Sigmoid colon (tissue), 7 donors: ENCODE measurements around the gene MGAT1. TPM values are rescaled to one million over a fixed set of nuclear protein-coding genes. Genes with fewer than 3 reads are reported as not detected.
A peak's percentile ranks its signal among the peaks of the same experiment; 100 is the strongest.

Experiments
- DNase-seq: peaks from one replicate; pipeline ENCODE4 v3.0.0-alpha.2; 2019
- H3K27ac ChIP-seq, 4 donors: fragments of 200-600 bp; sonication (generic); one replicate each; pipeline ENCODE4 v1.5.1; 2016 to 2019; ENCODE audit warnings: mild to moderate bottlenecking in 1 of 4
- H3K27me3 ChIP-seq, 3 donors: fragments of 200-600 bp; sonication (generic); one replicate each; pipeline ENCODE4 v1.5.1; 2019; ENCODE audit warnings: mild to moderate bottlenecking in 1 of 3
- H3K36me3 ChIP-seq, 4 donors: fragments of 200-600 bp; sonication (generic); one replicate each; pipeline ENCODE4 v1.5.1; 2016 to 2019
- H3K4me1 ChIP-seq, 4 donors: fragments of 200-600 bp; sonication (generic); one replicate each; pipeline ENCODE4 v1.5.1; 2017 to 2019
- H3K4me3 ChIP-seq, 4 donors: fragments of 200-600 bp; sonication (generic); one replicate each; pipeline ENCODE4 v1.5.1; 2017 to 2019; ENCODE audit warnings: mild to moderate bottlenecking in 2 of 4, moderate library complexity in 1 of 4
- H3K9me3 ChIP-seq, 4 donors: fragments of 200-600 bp in 3 of 4; sonication (generic) in 3 of 4; one replicate each; pipeline versions ENCODE4 v1.5.1 to v1.6.1; 2013 to 2019
- EP300 ChIP-seq, 4 donors: sonication (generic); formaldehyde crosslinking; IDR thresholded peaks; one replicate each; pipeline ENCODE4 v1.6.1; 2017; ENCODE audit warnings: antibody characterized with exemption in 4 of 4
- POLR2A ChIP-seq, 2 donors: fragments of 450-650 bp; IDR thresholded peaks; one replicate each; pipeline ENCODE4 v1.6.1; 2016; ENCODE audit warnings: antibody characterized with exemption in 2 of 2, mild to moderate bottlenecking in 2 of 2, moderate library complexity in 2 of 2
- POLR2AphosphoS5 ChIP-seq, 4 donors: sonication (generic); formaldehyde crosslinking; IDR thresholded peaks; one replicate each; pipeline ENCODE4 v1.6.1; 2017; ENCODE audit warnings: antibody characterized with exemption in 4 of 4
- WGBS, 2 donors: extraction: QIAGEN DNeasy Blood & Tissue Kit; methylation state at CpG; one replicate each; pipeline ENCODE4 v1.1.7; 2013; 5-methylcytosine and 5-hydroxymethylcytosine counted together
- intact Hi-C: fragments of 100-400 bp; cut with DNase I; formaldehyde crosslinking; loops from one replicate; pipeline ENCODE4 v1.15.1; 2023
- polyA plus RNA-seq, 3 donors: library from polyadenylated mRNA; stranded (reverse); fragments of 200-250 nt; gene quantifications; one replicate each; pipeline ENCODE4 v1.2.3, GENCODE V29; 2013
- total RNA-seq, 4 donors: library from RNA; depleted of rRNA; stranded (reverse); fragments of >200 nt; gene quantifications; one replicate each; pipeline ENCODE4 v1.1.0, GENCODE V29; 2016
- TF ChIP-seq, protein P1 (sequence below), 4 experiments: fragments of 450-650 bp in 3 of 4; fragments of 200-600 bp in 1 of 4; IDR thresholded peaks; one replicate each; pipeline ENCODE4 v1.5.1; 2016 to 2019; ENCODE audit warnings: antibody characterized with exemption in 4 of 4, mild to moderate bottlenecking in 3 of 4, moderate library complexity in 2 of 4
- donor health status: healthy with polysubstance abuse.
- donor health status: Bipolar disorder and iron deficiency.
- donor health status: healthy.

MGAT1 gene
- total and polyA plus RNA-seq, 7 donors = 41.4 to 149 (median 105) TPM

DNA sequence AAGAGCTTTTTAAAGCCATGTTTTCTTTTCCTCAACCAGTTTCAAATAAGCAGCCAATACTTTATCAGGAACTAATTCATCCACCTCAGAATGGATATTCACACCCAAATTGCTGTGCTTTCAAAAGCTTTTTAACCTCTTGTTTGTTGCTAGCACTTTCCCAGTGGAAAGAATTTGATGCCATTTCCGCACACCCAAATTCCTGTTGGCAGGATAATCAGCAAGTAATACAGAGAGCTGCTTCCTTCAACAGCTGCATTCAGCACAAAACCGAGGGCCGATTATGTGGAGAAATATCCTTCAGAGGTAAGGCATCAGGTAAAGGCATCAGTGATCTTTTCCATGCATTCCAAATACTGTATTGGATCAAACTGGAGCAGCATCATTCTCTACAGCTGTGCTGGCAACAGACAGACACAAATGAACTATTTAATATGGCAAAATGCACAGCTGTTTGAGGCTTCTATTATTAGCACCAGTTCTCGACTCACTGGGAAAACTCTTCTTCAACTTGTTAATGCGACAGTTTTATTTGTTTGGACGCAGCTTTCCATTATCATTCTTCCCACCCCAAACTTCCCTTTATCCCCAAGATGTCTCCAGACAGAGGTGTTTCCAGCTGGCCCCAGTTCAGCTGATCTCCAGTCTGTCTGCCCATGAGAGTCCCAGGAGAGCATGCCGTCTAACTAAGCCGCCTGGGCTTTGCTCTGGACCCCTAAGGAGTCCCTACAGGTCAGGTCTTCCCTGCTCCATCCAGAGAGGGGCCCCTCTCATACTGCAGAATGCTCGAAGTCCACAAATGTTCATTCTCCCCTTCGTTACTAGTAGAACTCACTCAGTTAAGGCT lies 22.2 kb upstream of the MGAT1 start:
- TF ChIP-seq POLR2AphosphoS5 (IDR thresholded peaks at IDR 0.05) (no peak), EP300 (IDR thresholded peaks at IDR 0.05) (no peak), POLR2A (IDR thresholded peaks at IDR 0.05) (no peak)
- TF ChIP-seq, protein P1, sequence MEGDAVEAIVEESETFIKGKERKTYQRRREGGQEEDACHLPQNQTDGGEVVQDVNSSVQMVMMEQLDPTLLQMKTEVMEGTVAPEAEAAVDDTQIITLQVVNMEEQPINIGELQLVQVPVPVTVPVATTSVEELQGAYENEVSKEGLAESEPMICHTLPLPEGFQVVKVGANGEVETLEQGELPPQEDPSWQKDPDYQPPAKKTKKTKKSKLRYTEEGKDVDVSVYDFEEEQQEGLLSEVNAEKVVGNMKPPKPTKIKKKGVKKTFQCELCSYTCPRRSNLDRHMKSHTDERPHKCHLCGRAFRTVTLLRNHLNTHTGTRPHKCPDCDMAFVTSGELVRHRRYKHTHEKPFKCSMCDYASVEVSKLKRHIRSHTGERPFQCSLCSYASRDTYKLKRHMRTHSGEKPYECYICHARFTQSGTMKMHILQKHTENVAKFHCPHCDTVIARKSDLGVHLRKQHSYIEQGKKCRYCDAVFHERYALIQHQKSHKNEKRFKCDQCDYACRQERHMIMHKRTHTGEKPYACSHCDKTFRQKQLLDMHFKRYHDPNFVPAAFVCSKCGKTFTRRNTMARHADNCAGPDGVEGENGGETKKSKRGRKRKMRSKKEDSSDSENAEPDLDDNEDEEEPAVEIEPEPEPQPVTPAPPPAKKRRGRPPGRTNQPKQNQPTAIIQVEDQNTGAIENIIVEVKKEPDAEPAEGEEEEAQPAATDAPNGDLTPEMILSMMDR (IDR thresholded peaks at IDR 0.05) = no peak
- no peak overlapping the region for H3K4me3 ChIP-seq
- peak overlapping the region; percentile 25 to 63 (median 46) for H3K27ac ChIP-seq
- peaks cover 0 to 3% (median 0%) of the 10 kb centered on the region in 4 donors for H3K36me3 ChIP-seq
- WGBS, 2 donors = 72 to 84% methylated on average over 10 of the region's 10 CpGs
- peak; percentile 71 for DNase-seq
- H3K9me3 ChIP-seq = no peaks in the 10 kb centered on the region
- peaks cover 0 to 25% (median 17%) of the 10 kb centered on the region in 4 donors for H3K4me1 ChIP-seq
- intact Hi-C loops = no loop called here
- peaks cover 0 to 7% (median 0%) of the 10 kb centered on the region in 3 donors for H3K27me3 ChIP-seq

GRCh38 chr5:180823940-180824629 lies 21.5 kb upstream of the MGAT1 start:
- Histone ChIP-seq H3K4me3 (no peak overlapping the region), H3K36me3 (no peaks in the 10 kb centered on the region), H3K9me3 (no peaks in the 10 kb centered on the region), H3K27ac (peak overlapping the region in 3 of 4 donors; percentile 25 to 63 (median 54)), H3K27me3 (peaks cover 0 to 7% (median 0%) of the 10 kb centered on the region in 3 donors), H3K4me1 (peaks cover 0 to 23% (median 10%) of the 10 kb centered on the region in 4 donors)
- WGBS, 2 donors = 68 to 69% methylated on average over 6 of the region's 6 CpGs
- DNase-seq = no peak
- peak in 1 of 4 donors; percentile 26 for TF ChIP-seq POLR2AphosphoS5 (IDR thresholded peaks at IDR 0.05)
- TF ChIP-seq, protein P1 (IDR thresholded peaks at IDR 0.05) = no peak
- intact Hi-C loops = no loop called here

DNA sequence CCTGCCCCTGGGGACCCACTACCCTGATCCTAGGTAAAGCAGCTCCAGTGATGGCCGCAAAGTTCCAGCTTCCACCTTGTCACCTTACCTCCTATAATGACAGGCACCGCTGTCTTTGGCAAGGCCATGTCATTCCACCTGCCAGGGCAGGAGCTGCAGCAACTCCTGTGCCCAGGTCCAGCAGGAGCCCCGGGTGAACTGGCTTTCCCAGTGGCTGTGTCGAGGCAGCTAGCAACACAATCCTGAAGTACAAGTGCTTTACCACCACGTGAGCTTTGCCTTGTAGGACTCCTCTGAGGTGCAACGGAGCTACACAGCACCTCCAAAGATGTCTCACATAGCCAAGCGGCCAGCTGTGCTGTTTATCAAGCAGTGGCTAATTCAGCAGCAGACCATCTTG lies 20.7 kb upstream of the MGAT1 start:
- DNase-seq = no peak
- intact Hi-C loops = no loop called here
- Histone ChIP-seq H3K36me3 (no peaks in the 10 kb centered on the region), H3K27ac (peak overlapping the region in 1 of 4 donors; percentile 63), H3K4me1 (peaks cover 0 to 24% (median 10%) of the 10 kb centered on the region in 4 donors), H3K27me3 (peaks cover 0 to 7% (median 0%) of the 10 kb centered on the region in 3 donors), H3K9me3 (no peaks in the 10 kb centered on the region), H3K4me3 (no peak overlapping the region)
- 84 to 85% methylated on average over 7 of the region's 7 CpGs for WGBS, 2 donors
- TF ChIP-seq, protein P1 (IDR thresholded peaks at IDR 0.05) = no peak
- TF ChIP-seq POLR2A (IDR thresholded peaks at IDR 0.05) = no peak
- TF ChIP-seq POLR2AphosphoS5 (IDR thresholded peaks at IDR 0.05) = no peak
- TF ChIP-seq EP300 (IDR thresholded peaks at IDR 0.05) = no peak

GRCh38 chr5:180821538-180821937 lies 18.9 kb upstream of the MGAT1 start:
- Histone ChIP-seq H3K4me3 (no peak overlapping the region), H3K36me3 (no peaks in the 10 kb centered on the region), H3K27ac (peak overlapping the region; percentile 38 to 74 (median 70)), H3K27me3 (peaks cover 0 to 7% (median 0%) of the 10 kb centered on the region in 3 donors), H3K4me1 (peaks cover 0 to 33% (median 20%) of the 10 kb centered on the region in 4 donors), H3K9me3 (no peaks in the 10 kb centered on the region)
- WGBS, 2 donors = 88 to 90% methylated on average over 4 of the region's 4 CpGs
- TF ChIP-seq POLR2A (IDR thresholded peaks at IDR 0.05) = no peak
- TF ChIP-seq, protein P1 (IDR thresholded peaks at IDR 0.05) = no peak
- no peak for TF ChIP-seq POLR2AphosphoS5 (IDR thresholded peaks at IDR 0.05)
- TF ChIP-seq EP300 (IDR thresholded peaks at IDR 0.05) = no peak
- DNase-seq = no peak
- intact Hi-C loops = no loop called here
